OCI-LY7 (cell line): ENCODE data around the gene EDEM2.

Experiments
- CTCF ChIP-seq: fragments of 200-600 bp; sonication (generic); conservative IDR thresholded peaks from 2 replicates; pipeline ENCODE4 v1.5.1; 2014; ENCODE audit warnings: mild to moderate bottlenecking, antibody characterized with exemption, low read length, moderate library complexity, mixed read lengths
- EZH2phosphoT487 ChIP-seq: fragments of 200-600 bp; sonication (generic); IDR thresholded peaks from 2 replicates; pipeline ENCODE4 v1.6.1; 2018; ENCODE audit warnings: low read depth, borderline replicate concordance, mild to moderate bottlenecking, mixed run types, antibody characterized with exemption, low read length, moderate library complexity, mixed read lengths

- no peak for TF ChIP-seq CTCF
- TF ChIP-seq EZH2phosphoT487 = no peak
Observed at GRCh38 chr20:35101620-35102019, 45.5 kb downstream of the EDEM2 start.
